GM18870 (cell line): Measurements from ENCODE around the gene SPTAN1.

Experiments
- ATAC-seq: cut with Tn5 transposase; IDR thresholded peaks from one replicate; pipeline ENCODE4 v1.9.1; 2021; ENCODE audit warnings: moderate library complexity; ENCODE audit not compliant: unreplicated experiment

SPTAN1 gene

DNA sequence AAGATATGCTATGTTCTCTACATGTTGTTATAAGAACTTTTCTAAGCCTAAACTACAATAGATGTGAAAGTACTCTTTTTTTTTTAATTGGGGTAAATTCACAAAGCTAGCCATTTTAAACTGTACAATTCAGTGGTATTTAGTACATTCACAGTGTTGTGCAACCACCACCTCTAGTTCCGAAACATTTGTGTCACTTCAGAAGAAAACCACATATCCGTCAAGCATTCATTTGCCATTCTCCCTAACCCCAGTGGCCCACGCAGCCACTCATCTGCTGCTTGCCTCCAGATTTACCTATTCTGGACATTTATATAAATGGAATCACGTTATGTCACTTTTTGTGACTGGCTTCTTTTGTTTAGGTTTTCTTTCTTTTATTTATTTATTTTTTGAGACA lies 43.1 kb downstream of the SPTAN1 start:
- ATAC-seq: no peak

- ATAC-seq: no peak
Observed at GRCh38 chr9:128600099-128600498, 47.7 kb downstream of the SPTAN1 start.

- no peak for ATAC-seq
Observed at GRCh38 chr9:128603697-128604096, 51.3 kb downstream of the SPTAN1 start.

DNA sequence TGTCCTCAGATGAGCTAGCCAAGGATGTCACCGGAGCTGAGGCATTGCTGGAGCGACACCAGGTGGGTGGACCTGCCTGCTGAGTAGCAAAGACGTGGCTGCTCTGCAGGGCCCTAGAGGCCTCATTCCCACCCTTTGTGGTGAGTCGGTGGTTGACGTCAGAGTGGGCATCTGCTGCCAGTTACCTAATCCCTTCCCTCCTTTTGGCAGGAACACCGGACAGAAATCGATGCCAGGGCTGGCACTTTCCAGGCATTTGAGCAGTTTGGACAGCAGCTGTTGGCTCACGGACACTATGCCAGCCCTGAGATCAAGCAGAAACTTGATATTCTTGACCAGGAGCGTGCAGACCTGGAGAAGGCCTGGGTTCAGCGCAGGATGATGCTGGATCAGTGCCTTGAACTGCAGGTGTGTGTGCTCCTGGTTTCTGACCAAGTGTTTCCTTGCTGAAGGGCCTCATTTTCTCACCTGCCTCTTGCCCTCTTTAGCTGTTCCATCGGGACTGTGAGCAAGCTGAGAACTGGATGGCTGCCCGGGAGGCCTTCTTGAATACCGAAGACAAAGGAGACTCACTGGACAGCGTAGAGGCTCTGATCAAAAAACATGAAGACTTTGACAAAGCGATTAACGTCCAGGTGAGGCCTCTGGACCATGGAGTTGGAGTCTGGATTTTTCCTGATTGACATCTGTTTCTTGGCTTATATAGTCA lies 55.4 kb downstream of the SPTAN1 start:
- no peak for ATAC-seq

DNA sequence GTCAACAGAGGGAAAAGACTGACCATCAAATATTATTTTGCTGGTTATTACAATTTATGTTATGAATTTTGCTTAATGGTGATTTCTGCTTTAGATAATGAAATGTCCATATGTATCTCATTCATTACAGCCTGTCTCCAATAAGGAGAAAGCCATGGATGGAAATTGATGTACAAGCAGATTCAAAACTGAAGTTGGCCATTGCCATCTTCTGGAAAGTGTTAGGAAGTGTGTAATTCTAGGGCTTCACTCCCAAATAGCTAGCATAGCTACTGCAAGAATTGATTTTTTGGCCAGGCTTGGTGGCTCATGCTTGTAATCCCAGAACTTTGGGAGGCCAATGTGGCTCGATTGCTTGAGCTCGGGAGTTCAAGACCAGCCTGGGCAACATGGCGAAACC lies 58.5 kb downstream of the SPTAN1 start:
- ATAC-seq: no peak

GRCh38 chr9:128611600-128612394 lies 59.4 kb downstream of the SPTAN1 start:
- ATAC-seq: no peak

DNA sequence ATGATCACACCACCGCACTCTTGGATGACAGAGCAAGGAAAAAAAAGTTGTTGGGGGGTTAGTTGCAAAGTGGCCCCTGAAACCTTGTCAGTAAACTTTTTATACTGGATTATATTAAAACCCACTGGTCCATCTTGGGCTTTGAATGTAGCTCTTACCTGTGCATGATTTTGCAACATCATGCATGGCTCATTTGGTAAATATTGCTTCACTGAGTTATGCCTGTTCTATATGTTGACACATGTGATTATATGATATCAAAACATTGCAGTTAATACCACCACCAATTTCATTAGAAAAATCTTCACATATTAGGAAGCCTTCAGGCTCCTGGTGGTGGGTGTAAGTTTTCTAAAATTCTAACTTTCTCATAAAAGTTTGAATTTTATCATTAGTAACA lies 62.3 kb downstream of the SPTAN1 start:
- no peak for ATAC-seq

DNA sequence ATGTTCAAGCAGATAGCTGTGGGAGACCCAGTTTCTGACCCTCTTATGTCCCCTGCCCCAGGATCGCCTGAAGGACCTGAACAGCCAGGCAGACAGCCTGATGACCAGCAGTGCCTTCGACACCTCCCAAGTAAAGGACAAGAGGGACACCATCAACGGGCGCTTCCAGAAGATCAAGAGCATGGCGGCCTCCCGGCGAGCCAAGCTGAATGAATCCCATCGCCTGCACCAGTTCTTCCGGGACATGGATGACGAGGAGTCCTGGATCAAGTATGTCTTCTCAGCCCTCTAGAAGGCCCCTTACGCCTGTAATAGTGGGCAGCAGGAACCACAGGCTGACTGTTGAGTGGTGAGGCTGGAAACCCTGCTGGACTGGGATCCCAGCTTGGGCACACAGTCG lies 63.2 kb downstream of the SPTAN1 start:
- no peak for ATAC-seq

DNA sequence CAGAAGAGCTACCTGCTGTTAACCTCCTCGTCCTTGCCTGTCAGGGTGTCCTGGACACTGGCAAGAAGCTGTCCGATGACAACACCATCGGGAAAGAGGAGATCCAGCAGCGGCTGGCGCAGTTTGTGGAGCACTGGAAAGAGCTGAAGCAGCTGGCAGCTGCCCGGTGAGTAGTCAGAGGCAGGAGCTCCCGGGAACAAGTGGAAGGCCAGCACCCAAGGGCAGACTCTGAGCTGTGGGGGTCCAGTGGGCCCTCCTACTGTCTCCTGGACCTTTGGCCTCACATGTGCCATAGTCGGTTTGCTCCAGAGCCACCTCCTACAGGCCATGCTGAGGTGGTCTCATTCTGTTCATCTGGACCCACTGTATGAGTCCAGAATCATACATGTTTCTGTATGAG lies 65.6 kb downstream of the SPTAN1 start:
- ATAC-seq: no peak

DNA sequence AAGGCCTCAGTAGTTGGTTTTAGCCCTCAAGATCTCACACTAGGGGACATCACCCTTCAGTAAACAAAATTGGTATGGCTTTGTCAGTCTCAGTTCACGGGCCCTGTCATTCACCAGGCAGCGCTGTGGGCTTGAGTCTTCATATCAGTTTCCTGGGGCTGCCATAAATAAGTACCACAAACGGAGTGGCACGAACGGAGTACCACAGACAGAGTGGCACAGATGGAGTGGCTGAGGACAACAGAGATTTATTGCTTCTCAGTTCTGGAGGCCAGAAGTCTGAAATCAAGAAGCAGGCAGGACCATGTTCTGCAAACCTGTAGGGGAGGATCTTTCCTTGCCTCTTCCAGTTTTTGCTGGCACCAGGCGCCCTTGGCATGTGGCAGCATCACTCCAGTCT lies 66.7 kb downstream of the SPTAN1 start:
- no peak for ATAC-seq

- no peak for ATAC-seq
Observed at GRCh38 chr9:128619779-128620178, 67.4 kb downstream of the SPTAN1 start.

GRCh38 chr9:128621730-128622455 lies 69.5 kb downstream of the SPTAN1 start:
- ATAC-seq: no peak

GRCh38 chr9:128624566-128624965 lies 72.2 kb downstream of the SPTAN1 start:
- ATAC-seq: no peak

- no peak for ATAC-seq
Observed at GRCh38 chr9:128625391-128626146, 73.2 kb downstream of the SPTAN1 start.

DNA sequence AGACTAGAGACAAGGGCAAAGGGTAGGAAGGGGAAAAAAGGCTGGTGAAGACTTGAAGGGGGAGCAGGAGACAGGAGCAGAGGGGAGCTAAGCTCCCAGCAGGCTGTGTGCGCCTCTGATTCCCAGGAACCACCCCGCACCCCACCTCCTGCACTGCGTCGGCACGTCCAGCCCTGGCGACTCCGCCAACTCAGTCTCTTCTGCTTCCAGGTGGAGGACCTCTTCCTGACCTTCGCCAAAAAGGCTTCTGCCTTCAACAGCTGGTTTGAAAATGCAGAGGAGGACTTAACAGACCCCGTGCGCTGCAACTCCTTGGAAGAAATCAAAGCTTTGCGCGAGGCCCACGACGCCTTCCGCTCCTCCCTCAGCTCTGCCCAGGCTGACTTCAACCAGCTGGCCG lies 73.8 kb downstream of the SPTAN1 start:
- no peak for ATAC-seq

GRCh38 chr9:128627127-128627715 lies 74.8 kb downstream of the SPTAN1 start:
- ATAC-seq: no peak

DNA sequence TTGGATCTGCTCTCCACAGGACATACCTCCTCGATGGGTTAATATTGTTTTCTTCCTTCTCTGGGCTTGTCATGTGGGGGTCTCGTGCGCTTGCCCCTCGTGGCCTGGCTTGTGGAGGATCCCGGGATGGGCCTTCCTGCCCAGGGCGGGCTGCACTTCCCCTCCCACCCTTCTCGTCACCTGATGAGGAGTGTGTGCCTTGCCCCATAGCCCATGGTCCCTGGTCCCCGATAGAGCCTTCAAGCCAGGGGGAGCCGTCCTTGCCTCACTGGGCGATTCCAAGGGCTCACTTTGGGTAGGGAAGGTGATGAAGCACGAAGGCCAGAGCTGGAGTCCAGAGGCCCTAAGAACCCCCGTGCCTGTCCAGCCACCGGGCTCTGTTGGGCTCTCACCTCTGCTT lies 75.5 kb downstream of the SPTAN1 start:
- no peak for ATAC-seq

DNA sequence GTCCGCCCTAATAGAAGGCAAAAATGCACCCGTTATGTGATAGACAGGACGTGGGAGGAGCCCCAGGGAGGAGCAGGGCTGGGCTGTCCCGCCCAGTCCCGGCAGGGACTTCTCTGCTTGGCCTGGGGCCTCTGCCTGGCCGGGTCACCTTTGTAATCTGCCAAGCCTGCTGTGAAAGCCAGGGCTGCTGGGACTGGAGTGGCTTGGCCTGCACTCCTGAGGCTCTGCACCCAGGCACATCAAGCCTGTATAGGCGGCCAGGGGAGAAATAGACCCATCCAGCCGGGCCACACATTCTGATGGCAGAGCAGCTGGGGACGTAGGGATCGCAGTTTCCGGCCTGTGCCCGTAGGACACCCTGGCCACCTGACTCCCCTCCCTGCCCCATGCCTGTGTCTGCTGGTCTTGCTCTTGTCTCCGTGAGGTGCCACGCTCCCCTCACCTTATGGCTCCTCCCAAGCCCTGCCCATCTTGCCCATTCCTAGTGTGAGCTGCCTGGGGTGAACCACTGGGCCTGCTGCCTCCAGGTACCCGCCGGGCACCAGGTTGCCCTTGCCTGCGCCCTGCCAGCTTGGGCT lies 76.2 kb downstream of the SPTAN1 start:
- no peak for ATAC-seq

GRCh38 chr9:128629136-128629535 lies 76.7 kb downstream of the SPTAN1 start:
- ATAC-seq: no peak

DNA sequence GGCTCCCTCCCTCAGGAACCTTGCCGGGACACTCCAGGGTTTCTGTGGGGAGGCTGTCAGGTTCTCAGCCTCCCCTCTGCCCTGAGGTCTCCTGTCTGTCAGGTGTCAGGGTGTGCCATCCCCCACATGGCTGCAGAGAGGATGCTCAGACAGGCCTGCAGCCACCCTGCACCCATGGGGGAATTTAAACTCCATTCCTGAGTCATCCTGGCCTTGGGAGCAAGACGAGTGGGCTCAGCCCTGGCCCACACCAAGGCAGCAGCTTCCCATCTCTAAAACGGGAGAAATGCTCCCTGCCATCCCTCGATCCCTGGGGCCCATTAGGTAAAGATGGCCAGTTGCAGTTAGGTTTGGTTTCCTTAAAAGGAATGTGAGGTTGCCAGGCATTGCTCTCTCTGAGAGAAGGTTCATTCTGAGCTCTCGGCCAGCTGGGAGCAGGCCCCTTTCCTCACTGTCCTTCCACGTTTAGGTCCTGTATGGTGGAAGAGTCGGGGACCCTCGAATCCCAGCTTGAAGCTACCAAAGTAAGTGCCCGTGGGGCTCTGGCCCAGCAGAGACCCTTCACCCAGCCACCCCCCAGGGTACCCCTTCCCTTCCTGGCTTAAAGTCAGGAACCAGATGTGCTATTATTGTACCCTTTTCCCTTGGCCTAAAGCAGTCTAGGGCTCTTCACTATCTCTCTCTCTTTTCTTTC lies 77.6 kb downstream of the SPTAN1 start:
- ATAC-seq: no peak
